ENCODE measurements around the gene HDX.
A peak's percentile ranks its signal among the peaks of the same experiment; 100 is the strongest.

The HDX gene

DNA sequence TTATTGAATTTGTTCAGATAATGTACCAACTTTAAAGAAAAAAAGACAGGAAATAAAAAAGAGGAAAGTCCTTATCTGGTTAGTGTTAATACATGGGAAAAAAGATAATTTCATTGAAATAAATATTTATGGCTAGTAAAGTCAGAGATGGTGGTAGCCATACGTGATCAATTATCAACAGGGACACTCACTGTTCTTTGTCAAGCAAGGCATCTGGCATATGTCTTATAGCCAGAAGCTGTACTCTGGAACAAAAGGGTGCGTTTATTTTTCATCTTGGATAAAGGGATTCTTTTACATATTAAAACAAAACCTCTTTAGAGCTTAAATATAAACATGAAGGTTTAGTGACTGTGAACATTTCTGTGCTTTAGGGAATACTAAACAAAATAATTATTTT, 26.7 kb downstream of the HDX start:
- no peak for DNase-seq (ENCODE audit: low read depth, low spot score)

DNA sequence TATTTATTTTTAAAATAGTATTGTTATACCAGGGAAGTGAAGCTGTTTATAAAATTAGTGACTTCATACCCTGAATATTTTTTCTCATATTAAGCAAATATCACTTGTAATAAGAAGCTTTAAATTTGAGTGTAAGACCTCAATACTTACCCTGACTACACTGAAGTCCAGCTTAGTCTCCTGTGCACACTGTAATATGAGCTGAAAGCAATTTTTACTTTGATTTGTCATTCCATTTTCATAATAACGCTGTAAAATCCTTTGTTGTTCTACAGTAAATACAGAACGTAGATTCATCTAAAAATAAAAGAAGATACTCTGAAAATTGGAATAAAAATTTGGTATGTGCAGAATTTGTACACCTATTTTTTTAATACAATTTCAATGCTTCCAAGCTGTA, 27.2 kb downstream of the HDX start:
- TF ChIP-seq, protein P1, sequence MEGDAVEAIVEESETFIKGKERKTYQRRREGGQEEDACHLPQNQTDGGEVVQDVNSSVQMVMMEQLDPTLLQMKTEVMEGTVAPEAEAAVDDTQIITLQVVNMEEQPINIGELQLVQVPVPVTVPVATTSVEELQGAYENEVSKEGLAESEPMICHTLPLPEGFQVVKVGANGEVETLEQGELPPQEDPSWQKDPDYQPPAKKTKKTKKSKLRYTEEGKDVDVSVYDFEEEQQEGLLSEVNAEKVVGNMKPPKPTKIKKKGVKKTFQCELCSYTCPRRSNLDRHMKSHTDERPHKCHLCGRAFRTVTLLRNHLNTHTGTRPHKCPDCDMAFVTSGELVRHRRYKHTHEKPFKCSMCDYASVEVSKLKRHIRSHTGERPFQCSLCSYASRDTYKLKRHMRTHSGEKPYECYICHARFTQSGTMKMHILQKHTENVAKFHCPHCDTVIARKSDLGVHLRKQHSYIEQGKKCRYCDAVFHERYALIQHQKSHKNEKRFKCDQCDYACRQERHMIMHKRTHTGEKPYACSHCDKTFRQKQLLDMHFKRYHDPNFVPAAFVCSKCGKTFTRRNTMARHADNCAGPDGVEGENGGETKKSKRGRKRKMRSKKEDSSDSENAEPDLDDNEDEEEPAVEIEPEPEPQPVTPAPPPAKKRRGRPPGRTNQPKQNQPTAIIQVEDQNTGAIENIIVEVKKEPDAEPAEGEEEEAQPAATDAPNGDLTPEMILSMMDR (IDR thresholded peaks at IDR 0.05; ENCODE audit: low read depth, low read length): no peak
- no peak overlapping the region for H3K4me3 ChIP-seq (ENCODE audit: low read depth, low read length)
- DNase-seq (ENCODE audit: low read depth, low spot score): no peak
- in situ Hi-C loops (cut with HindIII; ENCODE audit: low sequenced_read_pairs): no loop called here

More for the DNA sequence above, 26.7 kb downstream of the HDX start:
- no peak overlapping the region for H3K4me3 ChIP-seq (ENCODE audit: low read depth, low read length)
- TF ChIP-seq, protein P1 (IDR thresholded peaks at IDR 0.05; ENCODE audit: low read depth, low read length): no peak
- in situ Hi-C loops (cut with HindIII; ENCODE audit: low sequenced_read_pairs): no loop called here

DNA sequence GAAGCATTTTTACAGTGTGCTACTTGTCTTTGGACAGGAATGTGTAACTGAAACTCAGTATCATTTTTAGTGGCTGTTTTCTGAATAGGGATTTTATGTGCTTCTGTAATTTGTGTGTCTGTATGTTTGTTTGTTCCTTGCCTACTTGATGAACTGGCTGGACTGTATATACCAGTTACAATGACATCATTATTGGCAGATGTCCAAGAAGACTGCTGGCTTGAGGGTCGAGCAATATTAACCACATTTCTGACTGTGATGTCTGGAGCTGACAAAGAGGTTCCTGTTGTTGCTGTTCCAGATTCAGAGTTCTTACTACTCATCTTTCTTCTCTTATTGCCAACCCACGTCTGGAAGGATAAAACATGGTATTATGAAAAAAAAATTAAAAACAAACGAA, 33.0 kb downstream of the HDX start:
- TF ChIP-seq, protein P1 (IDR thresholded peaks at IDR 0.05; ENCODE audit: low read depth, low read length): no peak
- DNase-seq (ENCODE audit: low read depth, low spot score): peak; percentile 53
- in situ Hi-C loops (cut with HindIII; ENCODE audit: low sequenced_read_pairs): no loop called here
- no peak overlapping the region for H3K4me3 ChIP-seq (ENCODE audit: low read depth, low read length)

DNA sequence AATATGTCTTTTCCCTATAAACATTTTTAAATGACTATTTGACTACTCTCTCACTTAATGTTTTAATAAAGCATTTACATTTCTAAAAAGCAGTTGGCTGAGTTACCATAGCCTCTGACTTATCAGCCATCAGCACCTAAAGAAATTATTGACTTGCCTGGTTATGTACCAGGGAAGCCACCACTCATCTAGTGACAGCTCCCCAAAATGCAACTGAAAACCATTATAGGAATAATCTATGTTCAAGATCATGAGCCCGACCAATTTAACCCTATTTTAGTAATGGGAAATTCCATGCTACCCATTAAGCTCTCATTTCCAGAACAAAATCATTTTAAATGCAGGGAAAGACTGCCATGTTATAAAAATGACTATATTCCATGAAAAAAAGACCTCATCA, 34.4 kb downstream of the HDX start:
- TF ChIP-seq, protein P1 (IDR thresholded peaks at IDR 0.05; ENCODE audit: low read depth, low read length): no peak
- no peak overlapping the region for H3K4me3 ChIP-seq (ENCODE audit: low read depth, low read length)
- DNase-seq (ENCODE audit: low read depth, low spot score): no peak
- in situ Hi-C loops (cut with HindIII; ENCODE audit: low sequenced_read_pairs): no loop called here

DNA sequence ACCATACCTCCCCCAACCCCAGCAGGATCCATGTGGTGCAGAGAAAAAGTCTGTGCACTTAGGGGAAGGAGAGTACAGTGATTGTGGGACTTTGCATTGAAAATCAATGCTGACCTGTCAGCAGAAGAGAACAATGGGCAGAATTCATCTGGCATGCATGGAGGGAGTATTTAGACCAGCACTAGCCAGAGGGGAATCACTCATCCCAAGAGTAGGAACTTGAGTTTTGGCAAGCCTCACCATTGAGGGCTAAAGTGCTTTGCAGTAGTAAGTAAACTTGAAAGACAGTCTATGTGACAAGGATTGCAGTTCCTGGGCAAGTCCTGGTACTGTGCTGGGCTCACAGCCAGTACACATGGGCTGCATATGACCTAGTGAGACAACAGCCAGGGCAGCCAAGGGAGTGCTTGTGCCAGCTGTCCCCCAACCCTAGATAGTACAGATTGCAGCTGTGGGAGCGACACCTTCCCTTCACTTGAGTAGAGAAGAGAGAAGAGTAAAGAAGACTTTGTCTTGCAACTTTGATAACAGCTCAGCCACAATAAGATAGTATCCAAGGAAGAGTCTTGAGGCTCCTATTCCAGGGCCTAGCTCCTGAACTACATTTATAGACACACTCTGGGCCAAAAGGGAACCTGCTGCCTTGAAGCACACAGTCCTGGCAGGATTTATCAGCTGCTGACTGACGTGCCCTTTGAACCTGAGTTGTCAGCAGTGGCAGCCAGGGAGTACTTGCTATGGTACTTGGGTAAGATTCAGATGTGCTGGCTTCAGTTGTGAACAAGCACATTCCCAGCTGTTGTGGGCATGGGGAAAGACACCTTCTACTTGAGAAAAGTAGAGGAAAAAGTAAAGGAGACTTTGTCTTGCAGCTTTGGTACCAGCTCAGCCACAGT, 48.7 kb downstream of the HDX start:
- TF ChIP-seq, protein P1 (IDR thresholded peaks at IDR 0.05; ENCODE audit: low read depth, low read length): no peak
- no peak for DNase-seq (ENCODE audit: low read depth, low spot score)
- in situ Hi-C loops (cut with HindIII; ENCODE audit: low sequenced_read_pairs): no loop called here
- no peak overlapping the region for H3K4me3 ChIP-seq (ENCODE audit: low read depth, low read length)

DNA sequence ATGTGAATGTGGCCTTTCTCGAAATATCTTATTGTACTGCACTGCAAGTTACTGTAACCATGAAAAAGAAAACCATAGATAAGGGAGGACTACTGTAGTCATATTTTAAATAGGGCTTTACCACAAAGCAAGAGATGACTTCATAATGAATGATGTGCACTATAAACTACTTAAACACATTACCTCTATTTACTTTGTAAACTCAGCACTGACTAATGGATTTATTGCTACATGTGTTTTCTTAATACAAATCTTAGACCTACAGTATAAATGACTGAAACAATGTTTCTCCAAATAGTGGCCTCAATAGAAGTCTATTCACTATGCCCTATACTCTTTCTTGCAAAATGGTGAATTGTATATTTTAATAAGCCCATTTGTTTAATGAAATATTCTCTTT, 61.1 kb downstream of the HDX start:
- no peak for DNase-seq (ENCODE audit: low read depth, low spot score)
- TF ChIP-seq, protein P1 (IDR thresholded peaks at IDR 0.05; ENCODE audit: low read depth, low read length): no peak
- in situ Hi-C loops (cut with HindIII; ENCODE audit: low sequenced_read_pairs): no loop called here
- H3K4me3 ChIP-seq (ENCODE audit: low read depth, low read length): no peak overlapping the region

Measured in astrocyte of the spinal cord (primary cell).